Activated CD4-positive, alpha-beta memory T cell treated with anti-CD3 and anti-CD28 coated beads for 36 hours (primary cell): ENCODE data around the gene GUCY2D. TPM values are rescaled to one million over a fixed set of nuclear protein-coding genes. Genes with fewer than 3 reads are reported as not detected.
"Not testable (repeated sequence)": the region's sequence is repeated elsewhere in the genome, so short reads cannot be mapped to it uniquely, and the experiment has no call there.

ENCODE experiments used
- CTCF ChIA-PET: fragments of 350-600 bp; sonication (Branson Sonifier 250); formaldehyde crosslinking; loops from one replicate; lab custom pipeline; 2021; ENCODE audit warnings: antibody characterized with exemption, inconsistent platforms; lab: Charles Lee
- POLR2A ChIA-PET: fragments of 350-600 bp; sonication (Branson Sonifier 250); formaldehyde crosslinking; loops from one replicate; lab custom pipeline; 2021; ENCODE audit warnings: antibody characterized with exemption; lab: Charles Lee
- DNase-seq: peaks from one replicate; pipeline ENCODE4 v3.0.0-alpha.2; 2020
- H3K27ac Mint-ChIP-seq: one replicate; pipeline ENCODE4 v1.8.0; 2021; ENCODE audit warnings: mixed read lengths
- H3K27me3 Mint-ChIP-seq: one replicate; pipeline ENCODE4 v1.8.0; 2021; ENCODE audit warnings: mixed read lengths
- H3K36me3 Mint-ChIP-seq: one replicate; pipeline ENCODE4 v1.8.0; 2021; ENCODE audit warnings: mixed read lengths
- H3K4me1 Mint-ChIP-seq: one replicate; pipeline ENCODE4 v1.8.0; 2021; ENCODE audit warnings: low read depth, mixed read lengths
- H3K4me3 Mint-ChIP-seq: one replicate; pipeline ENCODE4 v1.8.0; 2021; ENCODE audit warnings: mild to moderate bottlenecking, mixed read lengths
- H3K9me3 Mint-ChIP-seq: one replicate; pipeline ENCODE4 v1.8.0; 2021; ENCODE audit warnings: mixed read lengths
- intact Hi-C: fragments of 100-400 bp; cut with micrococcal nuclease; formaldehyde crosslinking; loops from one replicate; pipeline ENCODE4 v1.15.1; 2023
- total RNA-seq, 2 experiments: library from RNA; stranded (reverse); gene quantifications; one replicate each; pipeline ENCODE4 v1.2.3, GENCODE V29; 2021

GUCY2D gene
- total RNA-seq, 2 experiments from 2014 or later = not detected

DNA sequence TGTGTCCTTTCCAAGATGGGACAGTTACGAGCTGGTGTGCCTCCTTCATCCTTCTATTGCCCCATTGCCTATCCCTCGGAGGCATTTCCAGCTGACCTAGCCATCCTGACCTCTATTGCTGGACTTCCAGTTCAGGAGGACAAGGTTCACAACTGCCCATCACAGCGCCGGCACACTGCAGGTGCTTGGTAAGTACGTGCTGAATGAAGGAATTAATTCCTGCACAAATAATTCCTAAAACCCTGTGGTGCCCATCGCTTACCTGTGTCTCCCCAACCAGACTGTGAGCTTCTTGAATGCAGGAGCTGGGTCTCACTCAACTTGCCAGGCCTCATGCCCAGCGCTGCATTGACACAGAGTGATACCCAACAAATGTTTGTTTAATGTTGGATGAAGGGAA, 49.4 kb downstream of the GUCY2D start:
- Mint-ChIP-seq H3K27me3 (peaks cover 4% of the 10 kb centered on the region), H3K36me3 (no peaks in the 10 kb centered on the region), H3K4me1 (peaks cover 7% of the 10 kb centered on the region)

GRCh38 chr17:8052256-8053252, 50.1 kb downstream of the GUCY2D start:
- no peak overlapping the region for H3K4me3 Mint-ChIP-seq
- ChIA-PET POLR2A (no interaction called here), CTCF (interaction anchor here (0.6 to 1.7 kb wide), 3 partner anchors 11 to 63 kb away, joined by 4 to 8 read pairs (median 4); no protein-coding TSS in a partner anchor)
- no peak for DNase-seq
- H3K27ac Mint-ChIP-seq = no peak overlapping the region
- peaks cover 8% of the 10 kb centered on the region for H3K4me1 Mint-ChIP-seq
- no peaks in the 10 kb centered on the region for H3K9me3 Mint-ChIP-seq
- no peaks in the 10 kb centered on the region for H3K36me3 Mint-ChIP-seq
- H3K27me3 Mint-ChIP-seq = peaks cover 10% of the 10 kb centered on the region
- intact Hi-C loops = no loop called here

More for the DNA sequence above, 49.4 kb downstream of the GUCY2D start:
- intact Hi-C loops = no loop called here
- Mint-ChIP-seq H3K27ac (no peak overlapping the region), H3K9me3 (no peaks in the 10 kb centered on the region), H3K4me3 (no peak overlapping the region)
- CTCF ChIA-PET = interaction anchor here (1.5 to 1.7 kb wide), 2 partner anchors 22 to 62 kb away, joined by 4 to 8 read pairs; no protein-coding TSS in a partner anchor
- no peak for DNase-seq
- POLR2A ChIA-PET = no interaction called here

DNA sequence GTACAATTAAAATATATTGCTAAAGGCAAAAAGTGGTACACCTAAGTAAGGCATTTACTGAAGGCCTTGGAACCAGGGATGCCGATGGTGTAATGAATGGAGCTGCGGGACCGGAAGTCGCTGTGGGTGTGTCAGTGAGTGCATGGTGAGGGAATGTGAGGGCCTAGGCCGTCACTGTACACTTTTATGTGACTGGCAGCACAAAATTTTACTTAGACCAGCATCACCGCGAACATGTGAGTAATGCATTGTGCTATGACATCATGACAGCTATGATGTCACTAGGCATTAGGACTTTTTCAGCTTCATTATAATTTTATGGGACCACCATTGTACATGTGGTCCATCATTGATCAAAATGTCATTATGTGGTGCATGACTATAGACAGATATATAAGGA, 51.2 kb downstream of the GUCY2D start:
- Mint-ChIP-seq H3K4me1 (peaks cover 9% of the 10 kb centered on the region), H3K4me3 (no peak overlapping the region), H3K27me3 (peaks cover 10% of the 10 kb centered on the region), H3K27ac (no peak overlapping the region), H3K9me3 (no peaks in the 10 kb centered on the region), H3K36me3 (no peaks in the 10 kb centered on the region)
- ChIA-PET POLR2A (no interaction called here), CTCF (interaction anchor here (1.0 to 10.1 kb wide), 2 partner anchors 12 to 20 kb away, joined by 3 to 298 read pairs; no protein-coding TSS in a partner anchor)
- peak; percentile 2 for DNase-seq
- intact Hi-C loops = no loop called here

DNA sequence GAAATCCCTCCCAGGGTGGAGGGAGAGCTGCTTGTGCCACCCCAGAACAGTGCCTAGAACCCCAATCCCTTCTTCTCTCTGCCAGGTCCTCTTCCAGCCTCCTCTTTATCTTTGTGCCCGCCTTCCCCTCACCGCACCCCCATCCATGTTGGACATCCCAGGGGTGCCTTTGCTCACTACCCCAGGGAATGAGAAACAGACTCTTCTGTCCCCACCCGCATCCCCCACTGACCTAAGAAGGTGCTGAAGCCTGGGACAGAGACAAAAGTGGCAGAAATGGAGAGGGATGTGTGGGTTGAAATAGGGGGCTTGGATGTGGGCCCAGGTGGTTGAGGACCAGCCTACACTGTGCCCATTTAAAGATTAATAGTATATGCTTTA, 53.4 kb downstream of the GUCY2D start:
- ChIA-PET CTCF (interaction anchor here (0.8 to 10.1 kb wide), 15 partner anchors 9 to 312 kb away, joined by 3 to 298 read pairs (median 22); partner anchors contain the start of gene ALOXE3), POLR2A (no interaction called here)
- H3K27me3 Mint-ChIP-seq = peaks cover 27% of the 10 kb centered on the region
- H3K27ac Mint-ChIP-seq = no peak overlapping the region
- H3K4me3 Mint-ChIP-seq = no peak overlapping the region
- peaks cover 9% of the 10 kb centered on the region for H3K4me1 Mint-ChIP-seq
- intact Hi-C loops = loop anchor here (2.0 to 5.0 kb wide), 4 partner anchors 39 to 314 kb away; no protein-coding TSS in a partner anchor
- no peak for DNase-seq
- no peaks in the 10 kb centered on the region for H3K9me3 Mint-ChIP-seq
- no peaks in the 10 kb centered on the region for H3K36me3 Mint-ChIP-seq

DNA sequence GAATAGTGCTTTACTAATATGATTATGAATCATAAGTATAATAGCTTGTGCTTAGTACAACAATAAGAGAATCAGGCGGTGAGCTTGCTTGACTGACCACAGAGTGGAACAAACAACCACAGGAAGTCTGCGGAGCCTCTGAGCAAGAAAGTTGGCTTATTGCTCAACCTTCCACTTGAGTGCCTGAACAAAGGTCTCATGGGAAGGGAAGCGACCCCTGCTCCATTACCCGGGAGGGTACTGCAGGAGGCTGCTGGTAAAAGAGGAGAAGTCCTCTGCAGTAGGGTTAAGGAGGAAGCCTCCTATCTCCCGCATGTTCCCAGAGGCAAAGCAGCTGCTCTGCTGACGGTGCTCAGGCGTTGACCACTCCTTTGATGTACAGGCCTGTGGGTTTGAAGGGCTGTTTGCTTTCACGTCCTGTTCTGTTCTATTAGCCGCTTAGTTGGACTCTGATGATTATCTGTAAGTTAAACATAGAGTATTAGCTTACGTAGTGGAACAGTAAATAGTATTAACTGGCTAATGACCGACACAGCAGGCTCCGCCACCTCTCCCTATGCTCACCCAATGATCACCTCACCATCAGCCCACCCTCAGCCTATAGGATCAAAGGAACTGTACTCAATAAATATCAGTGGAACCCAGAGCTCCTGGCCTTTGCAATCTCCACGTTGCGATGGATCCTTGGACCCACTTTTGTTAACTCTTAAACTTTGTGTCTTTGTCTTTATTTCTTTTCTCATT, 54.0 kb downstream of the GUCY2D start:
- peak; percentile 70 for DNase-seq
- POLR2A ChIA-PET = no interaction called here
- Mint-ChIP-seq H3K27ac (no peak overlapping the region), H3K36me3 (no peaks in the 10 kb centered on the region), H3K9me3 (no peaks in the 10 kb centered on the region), H3K4me1 (peaks cover 9% of the 10 kb centered on the region), H3K4me3 (no peak overlapping the region), H3K27me3 (peaks cover 32% of the 10 kb centered on the region)
- CTCF ChIA-PET = interaction anchor here (0.8 to 10.1 kb wide), 23 partner anchors 9 to 313 kb away, joined by 3 to 298 read pairs (median 7); partner anchors contain the start of genes ALOXE3 and NAA38
- intact Hi-C loops = loop anchor here (2.0 to 5.0 kb wide), 4 partner anchors 40 to 314 kb away; no protein-coding TSS in a partner anchor

DNA sequence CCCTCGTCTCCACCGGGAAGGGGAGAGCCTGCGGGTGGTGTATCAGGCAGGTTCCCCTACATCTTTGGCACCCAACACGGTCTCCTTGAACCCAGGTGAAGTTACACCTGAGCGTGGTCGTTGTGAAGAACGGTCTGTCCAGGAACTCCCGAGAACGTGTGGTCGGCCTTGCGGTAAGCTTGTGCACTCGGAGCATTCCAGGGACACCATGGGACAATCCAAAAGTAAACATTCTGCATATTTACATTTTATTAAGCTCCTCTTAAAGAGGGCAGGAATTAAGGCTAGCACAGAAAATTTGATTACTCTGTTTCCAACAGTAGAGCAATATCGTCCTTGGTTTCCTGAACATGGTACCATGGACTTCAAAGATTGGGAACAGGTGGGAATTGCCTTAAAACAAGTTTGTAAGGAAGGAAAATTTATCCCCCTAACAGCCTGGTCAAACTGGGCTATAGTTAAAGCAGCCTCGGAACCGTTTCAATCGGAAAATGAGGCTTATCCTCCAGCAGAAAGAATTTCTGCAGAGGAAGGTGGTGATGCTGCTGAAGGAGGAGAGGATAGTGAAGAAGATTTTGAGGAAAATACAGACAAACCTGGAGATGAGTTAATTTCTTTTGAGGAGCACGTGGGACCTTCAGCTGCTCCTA, 54.7 kb downstream of the GUCY2D start:
- no peaks in the 10 kb centered on the region for H3K9me3 Mint-ChIP-seq
- no peak overlapping the region for H3K27ac Mint-ChIP-seq
- ChIA-PET CTCF (interaction anchor here (0.7 to 10.1 kb wide), 34 partner anchors 9 to 353 kb away, joined by 3 to 298 read pairs (median 4); partner anchors contain the start of genes ALOXE3, GUCY2D and NAA38), POLR2A (no interaction called here)
- peaks cover 9% of the 10 kb centered on the region for H3K4me1 Mint-ChIP-seq
- H3K36me3 Mint-ChIP-seq = no peaks in the 10 kb centered on the region
- DNase-seq = peak; percentile 6
- H3K4me3 Mint-ChIP-seq = no peak overlapping the region
- intact Hi-C loops = loop anchor here (2.0 to 5.0 kb wide), 4 partner anchors 40 to 315 kb away; no protein-coding TSS in a partner anchor
- H3K27me3 Mint-ChIP-seq = peaks cover 39% of the 10 kb centered on the region

DNA sequence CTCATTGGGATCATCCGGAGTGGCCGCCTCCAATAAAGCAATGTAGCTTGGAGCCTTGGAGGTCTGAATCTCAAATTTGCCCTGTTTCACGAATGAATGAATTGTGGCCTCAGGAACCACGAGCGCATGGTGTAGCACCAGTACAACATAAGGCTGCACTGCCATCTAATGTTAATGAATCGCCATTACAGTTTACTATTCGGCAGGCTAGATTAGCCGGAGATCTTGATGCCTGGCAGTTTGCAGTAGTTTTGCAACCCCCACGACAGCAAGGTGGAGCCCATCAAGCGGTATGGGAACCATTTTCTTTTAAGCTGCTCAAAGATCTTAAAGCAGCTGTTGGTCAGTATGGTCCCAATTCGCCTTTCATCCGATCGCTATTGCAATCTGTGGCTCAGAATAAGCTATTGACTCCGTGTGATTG, 55.3 kb downstream of the GUCY2D start:
- peak; percentile 46 for DNase-seq
- Mint-ChIP-seq H3K27me3 (peaks cover 42% of the 10 kb centered on the region), H3K9me3 (no peaks in the 10 kb centered on the region), H3K27ac (no peak overlapping the region), H3K4me1 (peaks cover 12% of the 10 kb centered on the region), H3K4me3 (no peak overlapping the region), H3K36me3 (no peaks in the 10 kb centered on the region)
- ChIA-PET CTCF (interaction anchor here (0.6 to 10.1 kb wide), 34 partner anchors 8 to 314 kb away, joined by 3 to 298 read pairs (median 4); partner anchors contain the start of genes ALOXE3, GUCY2D and HES7), POLR2A (no interaction called here)
- intact Hi-C loops = loop anchor here (2.0 to 5.0 kb wide), 4 partner anchors 41 to 315 kb away; no protein-coding TSS in a partner anchor

- no peaks in the 10 kb centered on the region for H3K36me3 Mint-ChIP-seq
- DNase-seq = no peak
- peaks cover 17% of the 10 kb centered on the region for H3K4me1 Mint-ChIP-seq
- intact Hi-C loops = loop anchor here (5.0 kb wide), 1 partner anchor 317 kb away; no protein-coding TSS in a partner anchor
- H3K27me3 Mint-ChIP-seq = peaks cover 52% of the 10 kb centered on the region
- ChIA-PET POLR2A (no interaction called here), CTCF (interaction anchor here (0.6 to 10.1 kb wide), 11 partner anchors 15 to 197 kb away, joined by 3 to 298 read pairs (median 13); partner anchors contain the start of genes ALOXE3, CNTROB, HES7 and TRAPPC1)
- no peak overlapping the region for H3K4me3 Mint-ChIP-seq
- H3K27ac Mint-ChIP-seq = no peak overlapping the region
- H3K9me3 Mint-ChIP-seq = no peaks in the 10 kb centered on the region
Observed at GRCh38 chr17:8059131-8059530, 56.7 kb downstream of the GUCY2D start.

- CTCF ChIA-PET = interaction anchor here (0.6 to 10.1 kb wide), 39 partner anchors 14 to 726 kb away, joined by 3 to 298 read pairs (median 4); partner anchors contain the start of genes ALOXE3, CNTROB, CYB5D1 and GUCY2D
- POLR2A ChIA-PET = interaction anchor here (1.3 kb wide), 1 partner anchor 13 kb away, joined by 5 read pairs; no protein-coding TSS in a partner anchor
Observed at GRCh38 chr17:8060274-8060673, 57.9 kb downstream of the GUCY2D start.

GRCh38 chr17:8061851-8062250, 59.4 kb downstream of the GUCY2D start:
- POLR2A ChIA-PET, H3K9me3 Mint-ChIP-seq, H3K4me3 Mint-ChIP-seq, H3K27ac Mint-ChIP-seq, H3K36me3 Mint-ChIP-seq, DNase-seq: not testable (repeated sequence)
- peaks cover 10% of the 10 kb centered on the region for H3K4me1 Mint-ChIP-seq
- peaks cover 51% of the 10 kb centered on the region for H3K27me3 Mint-ChIP-seq
- intact Hi-C loops = loop anchor here (2.0 kb wide), 2 partner anchors 17 to 57 kb away; partner anchors contain the start of gene ALOXE3
- CTCF ChIA-PET = interaction anchor here (0.9 to 10.1 kb wide), 15 partner anchors 12 to 724 kb away, joined by 3 to 298 read pairs (median 11); partner anchors contain the start of genes ALOXE3, CNTROB and TRAPPC1

More at GRCh38 chr17:8060274-8060673, 57.9 kb downstream of the GUCY2D start:
- Mint-ChIP-seq H3K4me3 (no peak overlapping the region), H3K36me3 (no peaks in the 10 kb centered on the region), H3K4me1 (peaks cover 17% of the 10 kb centered on the region), H3K27me3 (peaks cover 55% of the 10 kb centered on the region), H3K9me3 (no peaks in the 10 kb centered on the region), H3K27ac (no peak overlapping the region)
- intact Hi-C loops = loop anchor here (1.0 to 2.0 kb wide), 5 partner anchors 13 to 240 kb away; partner anchors contain the start of gene ALOXE3
- peak; percentile 66 for DNase-seq
